ENCODE measurements around the gene CEBPG.

Gene CEBPG

GRCh38 chr19:33373453-33374235 lies at the start of gene CEBPG:
Gene CEBPG (plus strand): TSS chr19:33373709. CDS start chr19:33379240, 5,531 bp downstream.
- peak; percentile 92 for DNase-seq

- DNase-seq, result no peak
Observed at GRCh38 chr19:33324628-33325027, 48.9 kb upstream of the CEBPG start.

GRCh38 chr19:33325920-33326319 lies 47.6 kb upstream of the CEBPG start:
- DNase-seq, result peak; percentile 75

- no peak for DNase-seq
Observed at GRCh38 chr19:33329060-33329459, 44.4 kb upstream of the CEBPG start.

- no peak for DNase-seq
Observed at GRCh38 chr19:33329736-33330135, 43.8 kb upstream of the CEBPG start.

GRCh38 chr19:33332248-33332647 lies 41.3 kb upstream of the CEBPG start:
- DNase-seq, result peak; percentile 58

- no peak for DNase-seq
Observed at GRCh38 chr19:33333151-33333550, 40.4 kb upstream of the CEBPG start.

GRCh38 chr19:33333642-33334041 lies 39.9 kb upstream of the CEBPG start:
- no peak for DNase-seq

GRCh38 chr19:33334271-33334670 lies 39.2 kb upstream of the CEBPG start:
- DNase-seq, result no peak

- no peak for DNase-seq
Observed at GRCh38 chr19:33335446-33335845, 38.1 kb upstream of the CEBPG start.

GRCh38 chr19:33339016-33339984 lies 34.2 kb upstream of the CEBPG start:
- DNase-seq, result no peak

GRCh38 chr19:33340991-33341390 lies 32.5 kb upstream of the CEBPG start:
- no peak for DNase-seq

- DNase-seq, result no peak
Observed at GRCh38 chr19:33343301-33343700, 30.2 kb upstream of the CEBPG start.

- DNase-seq, result peak; percentile 20
Observed at GRCh38 chr19:33343859-33344572, 29.5 kb upstream of the CEBPG start.

- DNase-seq, result no peak
Observed at GRCh38 chr19:33344573-33344925, 29.0 kb upstream of the CEBPG start.

GRCh38 chr19:33345163-33345562 lies 28.3 kb upstream of the CEBPG start:
- DNase-seq, result no peak

- DNase-seq, result no peak
Observed at GRCh38 chr19:33346665-33347064, 26.8 kb upstream of the CEBPG start.

- no peak for DNase-seq
Observed at GRCh38 chr19:33347300-33347699, 26.2 kb upstream of the CEBPG start.

GRCh38 chr19:33348301-33349010 lies 25.1 kb upstream of the CEBPG start:
- no peak for DNase-seq

- no peak for DNase-seq
Observed at GRCh38 chr19:33349319-33350289, 23.9 kb upstream of the CEBPG start.

Data from midbrain (tissue), 1 donor.